ENCODE results near the gene GNAI1.

GNAI1 gene

DNA sequence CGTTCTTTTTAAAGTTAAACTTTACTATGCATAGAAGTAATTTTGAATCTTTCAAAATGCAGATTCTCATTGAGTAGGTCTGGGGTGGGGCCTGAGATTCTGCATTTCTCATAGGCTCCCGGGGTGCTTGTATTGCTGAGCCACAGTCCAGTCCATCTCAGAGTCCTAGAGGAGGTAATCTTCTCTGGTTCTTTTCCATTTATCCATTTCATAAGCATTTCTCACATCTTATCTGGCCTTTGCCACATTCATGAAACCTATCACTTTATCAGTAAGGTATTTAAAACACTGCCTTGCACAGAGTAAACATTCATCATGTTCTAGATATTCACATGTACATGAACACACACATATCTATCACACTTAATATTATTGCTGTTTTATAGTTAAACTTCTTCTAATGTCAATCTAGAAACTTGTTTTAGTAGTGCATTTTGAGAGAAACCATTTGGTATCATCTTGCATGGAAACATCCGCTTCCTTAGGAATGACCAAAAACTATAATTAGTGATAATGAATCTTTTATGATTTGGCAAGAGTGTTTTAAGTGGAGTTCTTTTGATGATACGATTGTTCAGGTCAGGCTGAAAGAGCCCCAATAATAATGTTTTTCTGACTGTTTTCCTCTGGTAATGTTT is 12.0 kb downstream of the GNAI1 start:
- H3K4me3 ChIP-seq (ENCODE audit: low read depth, low read length) = no peak overlapping the region
- TF ChIP-seq, protein P1, sequence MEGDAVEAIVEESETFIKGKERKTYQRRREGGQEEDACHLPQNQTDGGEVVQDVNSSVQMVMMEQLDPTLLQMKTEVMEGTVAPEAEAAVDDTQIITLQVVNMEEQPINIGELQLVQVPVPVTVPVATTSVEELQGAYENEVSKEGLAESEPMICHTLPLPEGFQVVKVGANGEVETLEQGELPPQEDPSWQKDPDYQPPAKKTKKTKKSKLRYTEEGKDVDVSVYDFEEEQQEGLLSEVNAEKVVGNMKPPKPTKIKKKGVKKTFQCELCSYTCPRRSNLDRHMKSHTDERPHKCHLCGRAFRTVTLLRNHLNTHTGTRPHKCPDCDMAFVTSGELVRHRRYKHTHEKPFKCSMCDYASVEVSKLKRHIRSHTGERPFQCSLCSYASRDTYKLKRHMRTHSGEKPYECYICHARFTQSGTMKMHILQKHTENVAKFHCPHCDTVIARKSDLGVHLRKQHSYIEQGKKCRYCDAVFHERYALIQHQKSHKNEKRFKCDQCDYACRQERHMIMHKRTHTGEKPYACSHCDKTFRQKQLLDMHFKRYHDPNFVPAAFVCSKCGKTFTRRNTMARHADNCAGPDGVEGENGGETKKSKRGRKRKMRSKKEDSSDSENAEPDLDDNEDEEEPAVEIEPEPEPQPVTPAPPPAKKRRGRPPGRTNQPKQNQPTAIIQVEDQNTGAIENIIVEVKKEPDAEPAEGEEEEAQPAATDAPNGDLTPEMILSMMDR (IDR thresholded peaks at IDR 0.05; ENCODE audit: low read depth, low read length, missing control alignments) = no peak
- no peak for DNase-seq (ENCODE audit: low read depth)

- DNase-seq (ENCODE audit: low read depth) = no peak
- TF ChIP-seq, protein P1 (IDR thresholded peaks at IDR 0.05; ENCODE audit: low read depth, low read length, missing control alignments) = no peak
- no peak overlapping the region for H3K4me3 ChIP-seq (ENCODE audit: low read depth, low read length)
Observed at GRCh38 chr7:80147543-80148391, 13.1 kb downstream of the GNAI1 start.

GRCh38 chr7:80150611-80151273 is 16.1 kb downstream of the GNAI1 start:
- DNase-seq (ENCODE audit: low read depth) = no peak
- TF ChIP-seq, protein P1 (IDR thresholded peaks at IDR 0.05; ENCODE audit: low read depth, low read length, missing control alignments) = no peak
- H3K4me3 ChIP-seq (ENCODE audit: low read depth, low read length) = no peak overlapping the region

DNA sequence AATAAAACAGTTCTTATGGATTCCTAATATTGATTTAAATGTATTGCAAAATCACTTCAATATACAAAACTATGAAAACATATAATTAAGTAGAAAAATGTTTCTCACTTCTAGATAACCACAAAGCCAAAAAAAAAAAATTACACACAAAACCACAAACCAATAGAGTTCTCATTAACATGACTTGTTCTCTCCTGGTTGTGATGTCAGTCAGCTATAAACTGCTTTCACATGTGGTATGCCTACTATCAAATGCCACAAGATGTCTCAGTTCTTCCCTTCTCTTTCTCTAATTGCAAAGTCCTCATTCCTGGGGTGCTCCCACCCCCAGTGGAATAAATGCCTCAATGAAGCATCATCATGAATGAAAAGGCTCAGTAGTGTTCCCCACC is 16.6 kb downstream of the GNAI1 start:
- TF ChIP-seq, protein P1 (IDR thresholded peaks at IDR 0.05; ENCODE audit: low read depth, low read length, missing control alignments) = no peak
- DNase-seq (ENCODE audit: low read depth) = no peak
- H3K4me3 ChIP-seq (ENCODE audit: low read depth, low read length) = no peak overlapping the region

DNA sequence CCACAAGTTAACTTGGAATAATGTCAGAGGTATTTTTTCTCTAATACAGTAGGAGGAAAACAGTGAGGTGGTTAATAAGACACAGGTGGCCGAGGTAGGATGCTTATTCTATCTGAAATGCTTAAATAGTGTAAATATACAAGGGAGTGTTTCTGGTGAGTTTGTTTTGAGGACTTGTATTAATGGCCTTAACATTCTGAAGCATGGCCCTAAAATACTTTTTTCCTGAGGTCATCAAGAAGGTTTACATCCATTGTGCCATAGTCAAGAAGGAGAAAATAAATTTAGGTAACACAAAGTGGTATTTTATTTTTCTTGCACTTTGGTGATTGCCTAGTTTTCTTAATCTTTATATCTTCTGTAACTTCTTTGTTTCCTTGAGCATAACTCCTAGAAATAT is 18.8 kb downstream of the GNAI1 start:
- no peak overlapping the region for H3K4me3 ChIP-seq (ENCODE audit: low read depth, low read length)
- no peak for DNase-seq (ENCODE audit: low read depth)
- TF ChIP-seq, protein P1 (IDR thresholded peaks at IDR 0.05; ENCODE audit: low read depth, low read length, missing control alignments) = no peak

DNA sequence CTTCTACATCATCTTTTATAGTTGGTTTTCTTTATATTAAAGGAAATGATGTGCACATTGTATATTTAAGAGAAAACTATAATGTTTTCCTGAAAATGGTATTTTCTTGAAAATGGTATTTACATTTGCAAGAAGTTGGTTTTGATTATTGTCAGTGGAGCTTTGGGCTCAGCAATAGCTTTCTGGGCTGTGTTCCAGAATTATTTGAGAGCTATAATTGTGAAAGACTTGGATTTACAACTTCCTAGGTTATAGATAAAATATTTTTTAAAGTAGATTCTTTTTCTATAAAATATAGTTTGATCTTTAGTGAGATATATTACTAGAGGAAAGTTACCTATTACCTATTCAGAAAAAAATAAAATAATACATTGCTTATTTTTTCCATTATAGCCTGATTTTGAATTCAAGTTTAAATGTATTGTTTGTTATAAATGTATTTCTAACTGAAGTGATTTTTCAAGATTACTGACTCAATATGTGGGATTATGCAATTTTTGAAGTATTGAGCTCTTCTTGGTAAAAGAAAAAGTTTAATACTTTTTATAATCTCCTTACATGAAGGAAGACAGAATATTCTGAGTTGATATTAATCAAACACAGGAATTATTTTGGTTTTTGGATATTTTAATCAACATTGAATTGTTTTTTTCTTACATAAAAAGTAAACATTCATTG is 20.2 kb downstream of the GNAI1 start:
- TF ChIP-seq, protein P1 (IDR thresholded peaks at IDR 0.05; ENCODE audit: low read depth, low read length, missing control alignments) = no peak
- no peak overlapping the region for H3K4me3 ChIP-seq (ENCODE audit: low read depth, low read length)
- DNase-seq (ENCODE audit: low read depth) = no peak
